GM18951 (cell line): ENCODE results near the gene MIPOL1.
"Not testable (repeated sequence)": the region's sequence is repeated elsewhere in the genome, so short reads cannot be mapped to it uniquely, and the experiment has no call there.

Source experiments
- POLR2A ChIP-seq: IDR thresholded peaks from 4 replicates; pipeline ENCODE4 v1.6.1; 2011; ENCODE audit warnings: mild to moderate bottlenecking; ENCODE audit not compliant: insufficient read length, insufficient read depth; ENCODE audit errors: extremely low read depth
- in situ Hi-C: fragments of 300-500 bp; cut with MboI; formaldehyde crosslinking; loops from one replicate; pipeline ENCODE4 v1.12.0; 2022; ENCODE audit warnings: low sequenced_read_pairs, mixed read lengths, inconsistent platforms; ENCODE audit not compliant: unreplicated experiment

MIPOL1 gene

DNA sequence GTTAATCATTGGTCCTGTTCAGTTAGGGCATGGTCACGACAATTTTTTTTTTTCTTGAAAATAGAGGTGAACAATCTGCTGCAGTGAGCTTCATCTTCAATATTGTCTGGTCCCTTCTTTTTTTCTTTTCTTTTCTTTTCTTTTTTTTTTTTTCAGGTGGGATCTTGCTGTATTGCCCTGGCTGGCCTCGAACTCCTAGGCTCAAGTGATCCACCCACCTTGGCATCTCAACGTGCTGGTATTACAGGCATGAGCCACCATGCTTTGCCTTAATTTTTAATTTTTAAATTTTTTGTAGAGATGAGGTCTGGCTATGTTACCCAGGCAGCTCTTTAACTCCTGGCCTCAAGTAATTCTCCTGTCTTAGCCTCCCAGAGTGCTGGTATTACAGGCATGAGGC, 36.5 kb downstream of the MIPOL1 start:
- in situ Hi-C loops, result no loop called here

DNA sequence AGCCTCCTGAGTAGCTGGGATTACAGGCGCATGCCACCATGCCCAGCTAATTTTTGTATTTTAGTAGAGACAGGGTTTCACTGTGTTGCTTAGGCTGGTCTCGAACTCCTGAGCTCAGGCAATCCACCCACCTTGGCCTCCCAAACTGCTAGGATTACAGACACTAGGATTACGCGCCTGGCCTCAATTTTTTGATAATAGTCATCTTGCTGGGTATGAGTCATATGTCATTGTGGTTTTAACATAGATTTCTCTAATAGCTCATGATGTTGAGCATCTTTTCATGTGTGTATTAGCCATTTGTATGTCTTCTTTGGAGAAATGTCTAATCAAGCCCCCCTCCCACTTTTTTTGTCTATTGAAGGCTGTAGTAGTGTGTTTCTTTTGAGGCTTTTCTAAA, 38.3 kb downstream of the MIPOL1 start:
- in situ Hi-C loops, result not testable (repeated sequence)

More for the DNA sequence above, 36.5 kb downstream of the MIPOL1 start:
- TF ChIP-seq POLR2A, result no peak

DNA sequence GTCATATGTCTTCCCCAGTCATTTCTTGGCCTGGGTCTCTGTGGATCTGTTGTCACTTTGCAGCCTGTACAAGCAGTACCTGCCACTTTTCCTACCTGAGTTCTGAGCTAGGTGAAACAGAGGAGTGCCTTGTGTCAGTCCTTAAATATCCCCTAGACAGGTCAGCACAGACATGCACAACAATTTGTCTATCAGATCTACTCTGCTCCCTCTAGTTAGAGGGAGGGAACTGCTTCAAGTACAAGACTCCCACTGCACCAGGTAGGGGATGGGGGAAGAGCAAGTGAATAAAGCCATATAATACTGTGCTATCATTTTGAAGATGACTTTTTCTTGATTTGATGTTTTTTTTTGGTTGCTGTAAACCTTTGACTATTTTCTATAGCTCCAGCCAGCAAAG, 39.4 kb downstream of the MIPOL1 start:
- in situ Hi-C loops, result no loop called here
- TF ChIP-seq POLR2A, result no peak

DNA sequence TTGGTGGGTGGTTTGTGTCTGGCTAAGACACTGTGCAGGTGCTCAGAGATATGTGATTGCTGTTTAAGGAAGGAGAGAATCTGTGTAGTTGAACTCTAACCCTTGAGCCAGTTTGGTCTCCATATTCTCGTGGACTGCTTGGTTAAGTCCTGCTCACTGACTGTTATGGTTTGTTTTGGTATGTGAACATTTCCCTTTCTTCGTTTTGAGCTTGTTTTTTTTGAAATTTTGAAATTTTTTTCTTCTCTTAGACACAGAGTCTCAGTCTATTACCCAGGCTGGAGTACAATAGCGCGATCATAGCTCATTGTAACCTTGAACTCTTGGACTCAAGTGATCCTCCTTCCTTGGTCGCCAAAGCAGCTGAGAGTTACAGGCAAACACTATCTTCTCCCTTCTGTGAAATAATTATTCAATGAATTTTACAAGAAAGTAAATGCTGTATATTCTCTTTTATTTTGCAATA, 40.0 kb downstream of the MIPOL1 start:
- in situ Hi-C loops, result no loop called here
- no peak for TF ChIP-seq POLR2A

DNA sequence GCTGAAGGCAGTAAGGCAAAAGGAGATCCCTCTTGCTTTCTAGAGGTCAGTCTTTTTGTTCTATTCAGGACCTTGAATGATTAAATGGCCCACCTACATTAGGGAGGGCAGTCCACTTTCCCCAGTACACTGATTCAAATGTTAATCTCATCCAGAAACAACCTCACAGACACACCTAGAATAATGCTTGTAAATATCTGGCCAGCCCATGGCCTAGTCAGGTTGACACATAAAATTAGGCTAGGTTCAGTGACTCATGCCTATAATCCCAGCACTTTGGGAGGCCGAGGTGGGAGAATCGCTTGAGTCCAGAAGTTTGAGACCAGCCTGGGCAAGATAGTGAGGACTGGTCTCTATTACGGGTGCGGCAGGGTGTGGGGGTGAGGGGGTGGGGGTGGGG, 43.5 kb downstream of the MIPOL1 start:
- no peak for TF ChIP-seq POLR2A
- in situ Hi-C loops, result no loop called here

DNA sequence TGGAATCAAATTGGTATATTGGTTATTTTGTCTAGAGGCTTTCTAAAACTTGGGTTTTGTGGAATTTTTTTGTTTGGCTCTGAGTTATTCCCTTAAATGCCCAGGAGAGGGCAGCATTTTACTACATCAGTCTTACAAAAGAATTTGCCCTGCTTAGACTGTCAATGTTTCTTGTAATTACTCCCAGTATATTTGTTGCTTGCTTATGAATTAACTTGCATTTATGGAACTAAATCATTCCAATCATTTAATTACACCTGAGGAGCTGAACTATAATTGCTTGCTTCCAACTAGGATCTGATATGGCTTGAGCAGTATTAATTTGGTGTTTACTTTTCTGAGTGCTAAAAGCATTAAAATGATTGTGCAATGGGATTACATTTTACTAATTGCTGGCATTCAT, 48.7 kb downstream of the MIPOL1 start:
- in situ Hi-C loops, result no loop called here
- TF ChIP-seq POLR2A, result no peak

DNA sequence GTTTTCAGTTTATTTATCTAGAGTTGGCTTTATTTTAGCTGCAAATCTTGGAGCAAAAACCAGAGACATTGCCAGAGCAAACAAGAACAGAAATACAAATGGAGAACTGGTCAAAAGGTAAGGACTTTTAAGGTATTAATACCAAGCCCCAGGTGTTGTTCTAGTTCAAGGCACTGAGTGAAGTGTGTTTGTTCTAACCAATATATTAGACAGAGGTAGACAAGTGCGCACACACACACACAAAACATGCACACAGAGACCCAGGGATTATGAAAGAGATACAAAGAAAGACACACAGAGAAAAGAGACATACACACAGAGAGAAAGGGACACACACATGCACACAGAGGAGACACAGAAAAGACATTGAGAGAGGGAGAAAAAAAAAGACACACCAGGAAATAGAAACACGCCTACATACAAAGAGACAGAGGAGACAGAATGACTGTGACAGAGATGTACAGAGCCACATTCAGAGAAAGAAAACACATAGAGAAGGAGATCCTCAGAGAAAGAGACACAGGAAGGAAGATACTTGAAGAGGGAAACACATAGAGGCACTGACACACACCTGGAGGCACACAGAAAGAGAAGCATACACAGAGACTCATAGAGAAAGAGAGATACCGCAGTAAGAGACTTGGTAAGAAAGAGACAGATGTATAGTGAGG, 50.2 kb downstream of the MIPOL1 start:
- no peak for TF ChIP-seq POLR2A
- in situ Hi-C loops, result no loop called here

DNA sequence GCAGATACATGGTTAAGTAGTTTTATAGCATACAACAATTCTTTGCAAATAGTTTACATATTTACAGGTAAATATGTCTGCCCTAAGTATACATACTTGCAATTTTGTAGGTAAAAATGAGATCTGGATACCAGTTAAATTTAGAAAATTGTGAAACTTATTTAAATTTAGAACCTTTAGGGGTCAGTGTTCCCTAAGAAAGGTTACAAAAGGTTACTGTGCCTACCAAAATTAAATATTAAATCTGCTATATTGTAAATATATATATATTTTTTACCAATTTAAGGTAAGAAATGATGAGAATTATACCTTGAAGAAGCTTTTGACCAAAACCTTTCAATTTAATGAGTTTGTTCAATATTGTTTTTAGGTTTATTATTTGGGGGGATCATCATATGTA, 54.0 kb downstream of the MIPOL1 start:
- in situ Hi-C loops, result loop anchor here (10.0 kb wide), 1 partner anchor 613 kb away; no protein-coding TSS in a partner anchor
- no peak for TF ChIP-seq POLR2A

DNA sequence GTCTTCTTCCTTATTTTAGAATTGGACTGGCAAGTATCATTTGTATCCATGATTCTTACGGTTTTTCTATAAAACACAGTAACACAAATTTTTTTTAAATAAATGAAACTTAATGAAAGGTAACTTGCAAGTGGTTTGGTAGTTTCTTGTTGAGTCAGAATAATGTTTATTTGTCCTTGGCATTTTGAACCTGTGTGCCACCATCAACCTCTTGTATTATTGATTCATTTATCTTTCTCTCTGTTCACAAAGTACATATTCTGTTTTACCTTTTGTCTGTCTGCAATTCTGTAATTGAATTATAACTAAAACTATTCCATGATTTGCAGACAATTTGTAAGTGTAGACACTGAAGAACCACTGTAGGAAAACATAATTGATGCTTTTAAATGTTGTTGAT, 54.7 kb downstream of the MIPOL1 start:
- in situ Hi-C loops, result loop anchor here (10.0 kb wide), 1 partner anchor 612 kb away; no protein-coding TSS in a partner anchor
- no peak for TF ChIP-seq POLR2A

DNA sequence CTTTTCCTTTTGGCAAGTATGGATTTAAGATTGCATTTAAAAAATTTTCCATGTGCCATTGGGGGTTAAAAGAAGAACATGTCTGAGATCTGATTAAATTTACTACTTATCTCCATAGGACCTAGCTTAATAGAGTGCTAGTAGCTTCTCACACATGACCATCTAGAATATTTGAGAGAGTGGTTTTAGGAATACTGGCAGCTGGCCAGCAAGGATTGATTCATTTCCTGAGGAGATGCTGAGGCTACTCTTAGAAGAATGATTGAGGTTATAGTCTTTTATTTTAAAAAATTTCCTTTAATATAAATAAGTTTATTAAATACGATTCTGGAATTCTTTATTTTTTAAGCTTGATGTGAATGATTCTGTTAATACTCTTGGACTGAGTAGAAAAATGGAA, 56.2 kb downstream of the MIPOL1 start:
- in situ Hi-C loops, result loop anchor here (10.0 kb wide), 1 partner anchor 611 kb away; no protein-coding TSS in a partner anchor
- no peak for TF ChIP-seq POLR2A

DNA sequence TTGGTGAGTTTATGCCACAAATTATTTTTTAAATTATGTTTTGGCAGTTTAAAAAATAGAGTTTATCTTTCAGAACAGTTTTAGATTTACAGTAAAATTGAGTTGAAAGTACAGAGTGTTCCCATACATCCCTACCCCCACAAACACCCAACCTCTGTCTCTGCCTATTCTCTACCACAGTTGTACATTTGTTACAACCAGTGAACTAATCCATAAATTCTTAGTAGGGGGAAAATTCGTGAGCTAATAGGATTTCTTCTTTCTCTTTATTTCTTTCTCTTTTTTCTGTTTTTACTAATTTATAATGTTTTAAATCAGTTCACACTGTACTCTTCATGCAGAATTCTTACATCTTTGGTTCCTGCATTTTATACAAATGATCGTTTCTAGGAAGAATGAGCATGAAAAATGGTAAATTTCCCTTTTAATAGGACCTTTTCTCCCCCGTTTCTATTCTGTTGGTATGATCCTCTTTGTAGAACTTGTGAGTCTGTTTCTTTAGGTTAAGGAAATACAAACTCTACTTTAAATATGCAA, 56.7 kb downstream of the MIPOL1 start:
- in situ Hi-C loops, result loop anchor here (10.0 kb wide), 1 partner anchor 610 kb away; no protein-coding TSS in a partner anchor

DNA sequence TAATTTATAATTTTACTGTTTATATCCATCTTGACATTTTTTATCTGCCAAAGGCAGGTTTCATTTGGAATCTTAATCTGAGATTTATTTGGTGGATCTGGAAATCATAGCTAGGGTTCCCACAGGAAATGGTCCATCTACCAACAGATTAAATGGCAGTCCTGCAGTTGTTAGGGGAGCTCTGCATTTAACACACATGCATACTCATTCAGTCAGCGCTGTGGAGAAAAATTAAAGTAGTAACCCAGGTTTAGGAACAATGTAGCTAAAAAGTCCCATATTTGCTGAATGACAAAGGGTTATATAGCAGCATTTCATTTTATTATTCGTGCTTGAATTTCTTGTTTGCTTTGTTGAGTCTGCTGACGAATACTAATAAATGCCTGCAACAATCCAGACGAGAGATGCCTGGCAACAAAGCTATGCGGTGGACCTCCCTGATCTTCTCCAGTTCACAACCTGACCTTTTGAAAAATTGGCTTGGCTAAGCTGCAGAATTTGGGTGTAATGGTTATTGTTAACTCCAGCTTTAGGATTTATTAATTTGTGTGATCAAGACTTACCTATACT, 59.8 kb downstream of the MIPOL1 start:
- in situ Hi-C loops, result loop anchor here (10.0 kb wide), 1 partner anchor 607 kb away; no protein-coding TSS in a partner anchor
- no peak for TF ChIP-seq POLR2A

More for the DNA sequence above, 56.7 kb downstream of the MIPOL1 start:
- TF ChIP-seq POLR2A, result no peak

DNA sequence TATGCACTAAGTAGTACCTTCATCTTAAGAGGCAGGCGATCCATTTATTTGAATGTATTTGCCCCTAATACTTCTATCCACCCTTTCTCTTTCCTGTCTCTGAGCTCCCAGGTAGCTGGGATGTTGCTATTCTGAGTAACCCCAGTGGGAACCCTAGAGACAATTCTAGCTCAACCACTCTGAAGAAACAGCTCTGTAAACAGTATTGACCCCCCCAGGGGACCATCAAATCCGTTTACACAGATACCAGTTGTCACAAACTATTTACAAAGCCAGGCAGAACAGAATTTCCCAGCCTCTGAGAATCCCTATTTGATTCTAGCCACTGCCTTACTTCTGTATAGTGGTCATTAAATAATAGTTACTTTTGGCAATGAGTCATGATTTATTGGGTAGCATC, 64.9 kb downstream of the MIPOL1 start:
- no peak for TF ChIP-seq POLR2A
- in situ Hi-C loops, result no loop called here
